GF-D8 (cell line): ENCODE results near the gene MYO7A.

Source experiments
- DNase-seq: peaks from one replicate; lab custom pipeline; 2025; lab: John Stamatoyannopoulos, UW

Gene MYO7A

DNA sequence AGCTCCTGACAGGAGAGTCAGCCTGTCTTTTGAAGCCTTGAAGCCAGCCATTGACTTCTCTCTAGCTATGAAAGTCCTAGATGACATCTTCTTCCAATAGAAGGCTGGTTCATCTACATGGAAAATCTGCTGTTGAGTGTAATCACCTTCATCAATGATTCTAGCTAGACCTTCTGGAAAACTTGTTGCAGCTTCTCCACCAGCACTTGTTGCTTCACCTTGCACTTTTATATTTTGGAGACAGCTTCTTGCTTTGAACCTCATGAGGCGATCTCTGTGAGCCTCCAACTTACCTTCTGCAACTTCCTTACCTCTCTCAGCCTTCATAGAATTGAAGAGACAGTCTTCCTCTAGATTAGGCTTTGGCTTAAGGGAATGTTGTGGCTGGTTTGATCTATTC is 58.3 kb downstream of the MYO7A start:
- no peak for DNase-seq

DNA sequence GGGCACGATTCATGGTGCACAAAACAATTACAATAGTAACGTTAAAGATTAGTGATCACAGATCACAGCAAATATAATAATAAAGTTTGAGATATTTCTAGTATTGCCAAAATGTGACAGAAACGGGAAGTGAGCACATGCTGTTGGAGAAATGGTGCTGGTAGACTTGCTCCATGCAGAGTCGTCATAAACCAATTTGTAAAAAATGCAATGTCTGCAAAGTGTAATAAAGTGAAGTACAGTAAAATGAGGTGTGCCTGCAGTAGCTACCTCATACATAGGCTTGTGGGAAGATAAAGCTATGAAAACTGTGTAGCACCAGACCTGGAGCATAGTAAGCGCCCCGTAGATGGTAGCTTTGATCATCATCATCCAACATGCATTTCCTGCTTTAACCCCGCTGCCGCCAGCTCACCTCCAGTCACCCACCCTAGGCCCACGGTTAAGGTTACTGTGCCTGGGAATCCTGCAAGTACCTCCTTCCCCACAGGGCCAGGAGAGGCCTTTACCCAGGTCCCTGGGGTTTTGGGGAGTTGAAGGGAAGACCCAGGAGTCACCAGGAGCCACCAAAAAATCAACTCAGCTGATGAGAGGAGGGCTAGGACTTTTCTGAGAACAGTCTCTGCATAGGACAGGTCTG is 59.2 kb downstream of the MYO7A start:
- DNase-seq = no peak

DNA sequence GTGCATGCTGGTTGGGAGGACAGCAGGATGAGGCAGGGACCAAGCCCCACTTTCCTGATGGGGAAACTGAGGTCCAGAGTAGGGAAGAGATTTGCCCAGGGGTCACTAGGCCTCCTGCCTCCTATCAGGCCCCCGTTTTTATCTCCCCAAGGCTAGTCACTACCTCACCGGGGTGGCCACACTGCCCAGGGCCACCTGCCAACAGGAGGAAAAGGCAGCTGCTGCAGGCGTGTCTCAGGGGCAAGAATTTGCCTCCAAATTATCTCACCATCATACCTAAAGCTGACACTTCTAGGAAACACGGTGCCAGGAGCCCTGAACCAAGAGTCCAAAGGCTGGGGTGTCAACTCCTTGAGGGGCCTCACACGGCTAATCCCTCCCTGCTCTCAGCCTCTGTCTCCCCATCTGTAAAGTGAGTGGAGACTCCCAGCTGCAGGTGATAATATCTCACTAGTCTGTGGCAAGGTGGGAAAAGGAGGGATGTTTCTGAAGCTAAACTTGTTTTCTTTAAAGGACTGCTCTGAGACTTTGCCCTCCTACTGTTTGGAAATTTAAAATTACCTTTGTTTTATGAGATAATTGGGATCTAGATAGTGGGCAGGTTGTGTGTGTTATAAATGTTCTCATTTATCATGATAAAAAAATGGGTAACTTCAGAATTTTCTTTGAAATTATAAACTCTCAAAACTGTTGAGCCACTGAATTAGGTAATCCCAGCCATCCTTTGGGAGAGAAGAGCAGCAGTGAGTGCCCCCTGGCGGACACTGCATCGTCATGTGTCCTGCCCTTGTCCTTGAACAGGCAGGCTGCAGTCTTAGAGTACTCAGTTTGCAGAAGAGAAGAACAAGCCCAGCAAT is 60.0 kb downstream of the MYO7A start:
- DNase-seq = peak; percentile 48

DNA sequence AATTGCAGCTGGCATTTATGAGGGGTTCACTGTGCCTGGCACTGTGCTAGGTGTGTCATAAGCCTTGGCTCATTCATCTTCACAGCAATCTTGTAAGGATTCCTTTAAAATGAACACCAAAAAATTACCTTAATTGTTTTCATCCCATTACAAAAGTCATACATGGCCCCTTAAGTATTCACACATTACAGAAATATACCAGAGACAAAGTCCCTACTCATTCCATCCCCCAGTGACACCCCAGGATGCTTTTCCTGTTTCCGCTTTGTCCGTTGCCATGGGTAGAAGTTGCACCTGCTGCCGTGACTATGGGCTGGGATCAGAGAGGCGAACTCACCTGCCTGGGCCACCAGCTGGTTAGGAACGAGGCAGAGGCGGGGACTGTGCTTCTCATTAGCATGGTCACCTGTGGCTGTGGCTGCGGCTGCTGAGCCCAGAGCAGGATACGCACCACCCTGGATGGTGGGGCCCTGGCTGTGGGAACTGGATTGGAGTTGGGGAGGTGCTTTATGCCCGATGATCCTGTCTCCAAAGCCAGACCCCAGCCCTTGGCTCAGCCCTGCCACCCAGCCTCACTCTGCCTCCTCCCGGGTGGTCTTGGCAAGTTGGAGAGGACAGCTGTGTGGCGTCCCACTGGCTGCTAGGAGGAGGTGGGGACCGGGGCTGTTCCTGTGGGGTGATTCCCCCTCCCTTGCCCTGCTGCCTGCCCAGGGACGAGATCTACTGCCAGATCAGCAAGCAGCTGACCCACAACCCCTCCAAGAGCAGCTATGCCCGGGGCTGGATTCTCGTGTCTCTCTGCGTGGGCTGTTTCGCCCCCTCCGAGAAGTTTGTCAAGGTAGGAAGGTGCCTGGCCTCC is 60.8 kb downstream of the MYO7A start:
- DNase-seq = no peak

DNA sequence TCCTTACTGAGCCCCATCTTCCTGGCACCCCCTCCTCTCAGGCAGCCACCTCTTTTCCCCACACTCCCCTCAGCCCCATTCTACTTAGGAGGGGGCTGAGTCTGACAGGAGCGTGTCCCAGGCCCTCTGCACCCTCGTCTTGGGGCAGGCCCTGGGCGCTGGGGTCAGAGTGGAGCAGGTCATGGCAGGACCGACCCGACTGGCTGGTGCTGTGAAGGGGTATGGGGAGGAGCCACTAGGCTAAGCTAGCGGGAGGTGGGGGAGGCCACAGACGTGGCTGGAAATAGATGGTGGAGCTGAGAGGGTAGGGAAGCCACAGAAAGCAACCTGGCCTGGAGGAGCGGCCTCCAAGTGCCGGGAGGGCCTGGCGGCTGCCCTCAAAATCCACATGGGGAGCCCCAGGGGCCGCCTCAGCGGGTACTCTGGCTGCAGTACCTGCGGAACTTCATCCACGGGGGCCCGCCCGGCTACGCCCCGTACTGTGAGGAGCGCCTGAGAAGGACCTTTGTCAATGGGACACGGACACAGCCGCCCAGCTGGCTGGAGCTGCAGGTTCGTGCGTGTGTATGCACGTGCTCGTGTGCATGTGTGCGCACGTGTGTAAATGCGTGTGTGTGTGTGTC is 61.7 kb downstream of the MYO7A start:
- no peak for DNase-seq

DNA sequence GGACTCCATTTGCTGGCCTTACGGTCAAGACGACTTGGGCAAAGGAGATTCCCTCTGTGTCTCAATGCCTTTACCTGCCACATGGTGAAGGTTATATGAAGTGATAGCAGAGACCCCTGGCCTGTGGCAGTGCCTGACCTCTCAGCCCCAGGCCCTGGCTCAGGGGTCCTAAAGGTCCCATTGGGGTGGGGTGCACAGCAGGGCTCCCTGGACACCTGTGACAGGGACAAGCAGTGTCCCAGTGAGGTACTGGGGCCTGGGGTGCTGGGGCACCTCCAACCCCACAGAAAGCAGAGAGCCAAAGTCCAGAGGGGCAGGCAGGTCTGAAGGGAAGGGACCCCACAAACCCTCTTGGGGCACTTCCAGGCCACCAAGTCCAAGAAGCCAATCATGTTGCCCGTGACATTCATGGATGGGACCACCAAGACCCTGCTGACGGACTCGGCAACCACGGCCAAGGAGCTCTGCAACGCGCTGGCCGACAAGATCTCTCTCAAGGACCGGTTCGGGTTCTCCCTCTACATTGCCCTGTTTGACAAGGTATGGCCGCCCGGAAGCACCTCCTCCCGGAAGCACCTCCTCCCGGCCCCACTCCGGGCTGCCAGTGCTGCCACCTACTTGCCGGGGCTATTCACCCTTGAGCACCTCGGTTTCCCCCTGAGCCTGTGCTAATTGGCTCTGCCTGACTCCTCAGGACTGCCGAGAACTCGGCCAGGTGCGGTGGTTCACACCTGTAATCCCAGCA is 62.5 kb downstream of the MYO7A start:
- DNase-seq = no peak

DNA sequence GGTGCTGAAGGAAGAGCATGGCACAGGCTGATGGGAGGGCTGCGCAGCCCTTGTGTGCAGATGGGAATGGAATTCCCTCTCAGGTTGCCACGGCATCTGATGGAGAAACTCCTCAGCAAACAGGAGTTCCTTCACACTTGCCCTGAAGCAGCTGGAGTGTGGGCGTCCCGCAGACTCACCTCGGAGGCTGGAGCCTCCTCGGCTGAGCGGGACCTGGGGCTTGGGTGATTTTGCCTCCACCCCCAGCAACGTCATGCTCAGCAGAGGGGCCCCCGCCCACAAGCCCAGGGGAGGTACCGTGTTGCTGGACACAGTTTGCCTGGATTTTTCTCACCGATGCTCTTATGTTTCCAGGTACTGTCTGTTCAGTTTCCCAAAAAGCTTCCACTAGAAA is 63.4 kb downstream of the MYO7A start:
- no peak for DNase-seq

DNA sequence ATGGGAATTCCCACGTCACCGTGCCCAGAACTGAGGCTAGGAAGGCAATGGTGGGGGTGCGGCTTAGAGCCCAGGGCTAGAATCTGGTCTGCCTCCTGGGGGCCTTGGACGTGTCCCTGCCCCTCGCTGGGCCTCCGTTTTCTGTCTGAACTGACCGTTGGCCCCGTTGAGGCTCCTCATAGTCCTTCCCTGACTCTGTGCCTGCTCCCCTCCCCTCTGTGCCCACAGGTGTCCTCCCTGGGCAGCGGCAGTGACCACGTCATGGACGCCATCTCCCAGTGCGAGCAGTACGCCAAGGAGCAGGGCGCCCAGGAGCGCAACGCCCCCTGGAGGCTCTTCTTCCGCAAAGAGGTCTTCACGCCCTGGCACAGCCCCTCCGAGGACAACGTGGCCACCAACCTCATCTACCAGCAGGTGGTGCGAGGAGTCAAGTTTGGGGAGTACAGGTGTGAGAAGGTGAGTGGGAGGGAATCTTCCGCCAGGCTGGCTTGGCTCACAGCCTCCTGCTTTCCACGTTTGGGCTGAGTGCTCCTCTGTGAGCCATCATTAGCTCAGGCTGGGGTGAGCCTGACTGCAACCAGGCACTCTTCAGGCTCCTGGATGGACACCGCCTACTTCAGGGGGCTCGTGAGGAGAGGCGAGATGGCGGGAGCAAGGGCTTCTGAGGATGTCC is 63.9 kb downstream of the MYO7A start:
- DNase-seq = no peak

DNA sequence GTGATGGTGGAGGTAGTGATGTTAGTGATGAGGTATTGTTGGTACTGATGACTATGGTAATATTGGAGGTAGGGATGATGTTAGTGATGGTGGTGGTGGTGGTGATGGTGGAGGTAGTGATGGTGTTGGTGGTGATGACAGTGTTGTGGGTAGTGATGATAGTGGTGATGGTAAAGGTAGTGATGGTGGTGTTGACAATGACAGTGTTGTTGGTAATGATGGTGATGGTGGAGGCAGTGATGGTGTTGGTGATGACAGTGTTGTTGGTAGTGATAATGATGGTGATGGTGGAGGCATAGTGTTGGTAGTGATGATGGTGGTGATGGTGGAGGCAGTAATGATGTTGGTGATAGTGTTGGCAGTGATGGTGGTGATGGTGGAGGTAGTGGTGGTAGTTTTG is 65.1 kb downstream of the MYO7A start:
- no peak for DNase-seq

DNA sequence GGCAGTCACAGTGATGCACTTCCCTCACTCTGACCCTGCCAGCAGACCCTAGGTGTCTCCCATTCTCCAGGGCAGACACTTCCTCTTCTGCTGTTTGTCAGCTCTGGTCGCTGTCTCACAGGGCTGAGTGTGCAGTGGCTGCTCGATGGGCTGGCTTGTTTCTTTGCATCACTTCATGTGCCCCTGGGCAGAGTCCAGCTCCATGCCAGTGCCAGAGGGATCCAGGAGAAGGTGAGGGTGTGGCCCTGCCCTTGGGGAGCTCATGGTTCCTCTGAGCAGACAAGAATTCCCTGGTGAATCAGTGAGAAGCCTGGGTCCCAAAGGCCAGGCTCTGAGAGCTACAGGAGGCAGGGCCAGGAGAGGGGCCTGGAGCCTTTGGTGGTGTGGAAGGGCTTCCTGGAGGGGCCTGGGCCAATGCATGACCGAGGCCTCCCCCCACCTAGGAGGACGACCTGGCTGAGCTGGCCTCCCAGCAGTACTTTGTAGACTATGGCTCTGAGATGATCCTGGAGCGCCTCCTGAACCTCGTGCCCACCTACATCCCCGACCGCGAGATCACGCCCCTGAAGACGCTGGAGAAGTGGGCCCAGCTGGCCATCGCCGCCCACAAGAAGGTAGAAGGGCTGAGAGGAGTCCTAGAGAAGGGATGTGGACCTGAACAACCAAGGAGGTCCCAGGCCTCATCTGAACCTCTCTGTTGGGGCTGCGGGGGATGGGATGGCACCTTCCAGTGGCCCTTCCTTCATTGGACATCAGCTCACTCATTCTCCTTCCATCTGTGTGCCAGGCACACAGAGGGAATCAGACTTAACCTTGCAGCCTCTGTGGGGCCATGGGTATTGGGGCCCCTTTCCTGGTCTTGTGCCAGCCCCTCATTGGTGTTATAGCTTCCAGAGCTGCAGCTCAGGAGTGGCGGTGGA is 66.1 kb downstream of the MYO7A start:
- no peak for DNase-seq

DNA sequence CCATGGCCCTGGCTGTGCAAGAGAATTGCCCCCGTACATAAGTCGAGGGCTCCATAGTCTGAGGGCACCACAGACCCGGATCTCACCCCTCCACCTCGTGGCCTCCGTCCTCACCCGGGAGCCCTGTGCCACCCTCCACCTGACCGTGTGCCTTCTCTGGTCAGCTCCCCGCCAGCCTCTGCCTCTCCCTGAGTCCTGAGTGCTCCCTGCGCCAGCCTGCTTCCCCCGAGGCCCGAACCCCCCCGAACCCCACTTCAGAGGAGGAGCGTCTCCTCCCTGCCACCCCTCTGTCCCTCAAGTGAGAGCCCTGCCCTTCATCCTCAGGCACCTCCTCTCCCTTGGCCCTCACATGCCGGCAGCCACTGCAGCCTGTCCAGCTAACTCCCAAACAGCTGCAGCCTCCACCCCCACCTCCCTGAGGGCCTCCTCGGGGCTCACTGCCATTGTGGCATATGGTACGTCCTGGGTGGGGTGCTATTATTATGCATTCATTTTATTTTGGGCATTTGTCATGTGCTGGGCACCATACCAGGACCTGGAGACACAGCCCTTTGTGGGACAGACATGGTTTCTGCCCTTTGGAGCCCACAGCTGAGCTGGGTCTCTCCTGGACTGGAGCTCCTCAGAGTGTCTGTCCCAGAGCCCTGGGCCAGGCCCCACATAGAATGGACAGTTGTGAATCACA is 67.2 kb downstream of the MYO7A start:
- no peak for DNase-seq

DNA sequence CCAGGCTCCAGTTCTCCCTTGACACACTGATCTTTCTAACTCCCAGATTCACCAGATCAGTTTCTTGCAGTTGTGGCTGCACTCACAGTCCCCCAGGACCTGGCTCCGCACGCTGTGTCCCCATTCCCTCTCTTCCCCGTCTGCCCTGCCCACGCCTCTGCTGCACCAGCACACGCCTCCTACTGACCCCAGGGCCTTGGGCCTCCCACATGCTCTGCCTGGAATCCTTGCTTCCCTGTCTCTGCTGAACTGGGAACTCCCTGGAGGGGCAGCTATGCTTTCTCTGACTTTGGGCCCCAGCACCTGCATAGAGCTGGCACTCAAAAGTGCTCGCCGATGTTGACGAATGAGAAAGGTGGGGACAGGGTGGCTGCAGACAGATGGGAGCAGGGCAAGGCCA is 68.9 kb downstream of the MYO7A start:
- DNase-seq = no peak

DNA sequence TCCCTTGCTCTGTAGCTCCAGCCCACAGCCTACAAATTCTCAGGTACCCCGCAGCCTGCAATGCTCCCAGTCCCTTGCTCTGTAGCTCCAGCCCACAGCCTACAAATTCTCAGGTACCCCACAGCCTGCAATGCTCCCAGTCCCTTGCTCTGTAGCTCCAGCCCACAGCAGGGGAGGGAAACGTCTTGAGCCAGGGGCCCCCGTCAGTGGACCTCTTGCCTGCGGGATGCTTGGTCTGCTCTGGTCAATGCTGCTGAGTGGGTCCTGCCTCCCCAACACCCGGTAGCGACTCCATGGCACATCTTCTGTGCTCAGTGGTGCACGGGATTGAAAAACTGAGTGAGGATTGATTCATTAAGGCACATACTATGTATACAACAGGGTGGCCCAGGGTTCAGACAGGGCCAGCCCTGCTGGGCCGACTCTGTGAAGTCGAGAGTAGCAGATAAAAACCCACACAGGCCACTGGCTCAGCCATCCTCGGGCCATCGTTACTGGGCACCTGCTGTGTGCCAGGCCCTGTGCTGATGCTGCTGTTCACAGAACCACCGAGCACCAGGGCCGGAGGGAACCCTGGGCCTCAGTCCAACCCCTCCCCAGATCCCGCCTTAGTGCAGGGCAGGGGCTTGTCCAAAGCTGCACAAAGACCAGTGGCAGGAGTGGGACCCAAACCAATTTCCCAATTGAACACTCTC is 69.7 kb downstream of the MYO7A start:
- DNase-seq = no peak

DNA sequence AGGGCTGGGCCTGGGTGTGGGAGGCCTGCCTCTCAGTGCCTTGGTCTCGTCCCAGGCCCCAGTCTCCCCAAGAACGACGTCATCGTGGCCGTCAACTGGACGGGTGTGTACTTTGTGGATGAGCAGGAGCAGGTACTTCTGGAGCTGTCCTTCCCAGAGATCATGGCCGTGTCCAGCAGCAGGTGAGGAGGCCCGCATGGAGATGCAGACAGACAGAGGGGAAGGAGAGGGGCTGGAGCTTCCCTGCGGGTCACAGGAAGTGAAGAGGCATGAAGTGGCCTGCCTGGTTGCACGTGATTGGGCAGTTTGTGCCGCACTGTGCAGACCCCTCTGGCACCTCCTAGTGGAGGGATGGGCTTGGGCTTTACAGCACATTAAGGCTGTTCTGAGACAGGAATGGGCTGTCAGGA is 70.4 kb downstream of the MYO7A start:
- no peak for DNase-seq

DNA sequence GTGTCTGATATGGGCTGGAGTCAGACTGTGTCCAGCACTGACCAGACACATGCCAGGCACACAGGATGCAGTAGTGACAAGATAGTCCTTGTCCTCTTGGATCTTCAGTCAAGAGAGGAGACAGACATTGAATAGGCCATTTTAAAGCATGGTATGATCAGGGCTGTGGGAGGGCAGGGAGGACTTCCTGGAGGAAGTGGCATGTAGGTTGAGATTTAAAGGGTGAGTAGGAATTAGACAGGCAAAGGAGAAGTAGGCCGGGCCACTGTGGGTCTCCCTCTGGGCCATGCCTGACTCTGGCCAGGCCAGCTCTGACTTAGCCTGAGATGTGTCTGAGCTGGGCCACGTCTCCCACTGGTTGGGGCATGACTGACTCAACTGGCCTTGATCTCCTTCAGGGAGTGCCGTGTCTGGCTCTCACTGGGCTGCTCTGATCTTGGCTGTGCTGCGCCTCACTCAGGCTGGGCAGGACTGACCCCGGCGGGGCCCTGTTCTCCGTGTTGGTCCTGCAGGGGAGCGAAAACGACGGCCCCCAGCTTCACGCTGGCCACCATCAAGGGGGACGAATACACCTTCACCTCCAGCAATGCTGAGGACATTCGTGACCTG is 71.2 kb downstream of the MYO7A start:
- DNase-seq = no peak

DNA sequence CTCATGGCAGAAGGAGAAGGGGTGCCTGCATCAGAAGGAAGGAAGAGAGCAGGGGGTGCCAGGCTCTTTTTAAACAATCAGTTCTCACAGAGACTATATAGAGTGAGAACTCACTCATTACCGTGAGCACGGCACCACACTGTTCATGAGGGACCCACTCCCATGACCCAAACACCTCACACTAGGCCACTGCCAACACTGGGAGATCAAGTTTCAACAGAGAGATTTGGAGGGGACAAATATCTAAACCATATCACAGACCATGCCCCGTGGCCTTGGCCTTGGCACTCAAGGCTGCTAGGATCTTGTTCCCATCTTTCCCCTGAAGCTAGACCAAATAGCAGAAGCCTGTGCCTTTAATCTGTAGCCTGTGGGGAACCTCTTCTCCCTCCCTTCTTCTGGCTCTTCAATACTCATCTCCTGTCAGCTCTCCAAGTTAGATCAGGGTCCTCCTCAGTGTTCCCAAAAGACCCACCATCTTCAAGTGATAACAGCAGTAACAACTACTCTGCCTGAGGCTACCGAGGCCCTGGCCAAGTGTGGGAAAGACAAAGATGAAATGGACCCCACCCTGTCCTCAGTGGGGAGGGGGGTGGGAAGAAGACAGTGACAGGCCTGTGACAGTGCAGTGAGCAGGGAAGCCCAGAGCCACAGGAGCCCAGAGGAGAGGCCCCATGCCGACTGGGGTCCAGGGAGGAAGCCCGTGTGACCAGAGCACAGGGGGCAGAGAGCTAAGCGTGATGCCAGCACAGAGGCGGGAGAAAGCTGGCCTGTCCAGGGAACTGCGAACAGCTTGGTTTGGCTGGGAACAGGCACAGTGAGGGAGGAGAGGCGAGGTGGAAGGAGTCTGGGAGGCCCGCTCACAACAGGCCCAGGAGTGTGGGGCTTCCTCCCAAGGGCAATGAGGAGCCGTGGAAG is 72.6 kb downstream of the MYO7A start:
- DNase-seq = no peak

DNA sequence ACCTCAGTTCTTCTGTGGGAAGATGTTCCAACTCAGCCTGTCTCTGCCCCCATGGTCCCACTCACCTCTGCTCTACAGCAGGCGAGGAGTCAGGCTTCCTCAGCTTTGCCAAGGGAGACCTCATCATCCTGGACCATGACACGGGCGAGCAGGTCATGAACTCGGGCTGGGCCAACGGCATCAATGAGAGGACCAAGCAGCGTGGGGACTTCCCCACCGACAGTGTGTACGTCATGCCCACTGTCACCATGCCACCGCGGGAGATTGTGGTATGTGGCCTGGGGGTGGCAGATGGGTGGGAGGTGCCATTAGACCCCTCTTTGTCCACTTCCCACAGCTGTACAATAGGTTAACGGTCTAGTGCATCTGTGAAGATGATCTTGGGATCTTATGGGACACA is 73.3 kb downstream of the MYO7A start:
- DNase-seq = no peak
